ENCODE results near the gene UBAP2.

GRCh38 chr9:33919276-33919897 lies 129.3 kb downstream of the UBAP2 start:
- no peak for TF ChIP-seq CTCF (conservative IDR thresholded peaks at IDR 0.05)
- no peak for TF ChIP-seq ZFX (IDR thresholded peaks at IDR 0.05)
